K562 (cell line): Measurements from ENCODE around the gene CBFA2T3. TPM values are rescaled to one million over a fixed set of nuclear protein-coding genes. Genes with fewer than 3 reads are reported as not detected.

Experiments
- BRCA1 ChIP-seq, 2 experiments: fragments of 450-650 bp in 1 of 2; sonication (generic) in 1 of 2; formaldehyde crosslinking in 1 of 2; IDR thresholded peaks; 2 replicates each; pipeline versions ENCODE4 v1.5.0 to v1.6.1; 2017 to 2020; ENCODE audit warnings: mild to moderate bottlenecking in 1 of 2, missing genetic modification reagents in 1 of 2
- E2F1 ChIP-seq: sonication (generic); formaldehyde crosslinking; IDR thresholded peaks from 2 replicates; pipeline ENCODE4 v1.8.1; 2023; ENCODE audit warnings: mild to moderate bottlenecking, missing genetic modification reagents, moderate library complexity
- FOXJ2 ChIP-seq: fragments of 200-800 bp; sonication (Bioruptor generic); IDR thresholded peaks from 2 replicates; pipeline ENCODE4 v1.6.1; 2016; ENCODE audit warnings: missing genetic modification characterization, missing compliant biosample characterization
- HNRNPUL1 ChIP-seq: fragments of 200-400 bp; formaldehyde crosslinking; IDR thresholded peaks from 2 replicates; pipeline ENCODE4 v1.6.1; 2017; ENCODE audit warnings: low read length
- ID3 ChIP-seq, 2 experiments: fragments of 250-450 bp in 1 of 2; fragments of 450-650 bp in 1 of 2; sonication (Bioruptor Pico) in 1 of 2; IDR thresholded peaks; 2 replicates each; pipeline versions ENCODE4 v1.6.1 to v1.8.0; 2016 to 2021; ENCODE audit warnings: mild to moderate bottlenecking in 2 of 2, moderate library complexity in 2 of 2, missing compliant biosample characterization in 1 of 2, missing genetic modification characterization in 1 of 2
- KAT7 ChIP-seq: sonication (generic); formaldehyde crosslinking; IDR thresholded peaks from 2 replicates; pipeline ENCODE4 v1.8.0; 2022; ENCODE audit warnings: missing genetic modification reagents, mild to moderate bottlenecking, borderline replicate concordance
- MNT ChIP-seq, 2 experiments: fragments of 450-650 bp; conservative IDR thresholded peaks; 2 replicates each; pipeline ENCODE4 v1.6.1; 2017; ENCODE audit warnings: mild to moderate bottlenecking in 2 of 2, moderate library complexity in 2 of 2
- MTA3 ChIP-seq: fragments of 450-650 bp; formaldehyde crosslinking; IDR thresholded peaks from 2 replicates; pipeline ENCODE4 v1.6.1; 2017; ENCODE audit warnings: mild to moderate bottlenecking, borderline replicate concordance
- NONO ChIP-seq, 2 experiments: fragments of 200-400 bp in 1 of 2; fragments of 450-650 bp in 1 of 2; formaldehyde crosslinking in 1 of 2; IDR thresholded peaks; 2 replicates each; pipeline ENCODE4 v1.6.1; 2017; ENCODE audit warnings: low read depth in 2 of 2, mild to moderate bottlenecking in 2 of 2, moderate library complexity in 2 of 2, low read length in 1 of 2
- PCBP2 ChIP-seq: fragments of 200-400 bp; formaldehyde crosslinking; IDR thresholded peaks from 2 replicates; pipeline ENCODE4 v1.6.1; 2018; ENCODE audit warnings: low read length, low read depth, mild to moderate bottlenecking, moderate library complexity; ENCODE audit not compliant: poor library complexity, severe bottlenecking
- PHF21A ChIP-seq: fragments of 450-650 bp; IDR thresholded peaks from 2 replicates; pipeline ENCODE4 v1.6.1; 2017; ENCODE audit warnings: low read depth, borderline replicate concordance
- PTTG1 ChIP-seq: fragments of 450-650 bp; IDR thresholded peaks from 2 replicates; pipeline ENCODE4 v1.6.1; 2016; ENCODE audit warnings: low read depth, mild to moderate bottlenecking, missing genetic modification characterization, missing compliant biosample characterization
- RAD21 ChIP-seq, 2 experiments: fragments of 250-450 bp in 1 of 2; fragments of 450-650 bp in 1 of 2; sonication (Bioruptor Pico) in 1 of 2; formaldehyde crosslinking in 1 of 2; IDR thresholded peaks in 1 of 2; conservative IDR thresholded peaks in 1 of 2; 2 replicates each; pipeline versions ENCODE4 v1.4.0 to v1.8.0; 2020 to 2022; ENCODE audit warnings: mild to moderate bottlenecking in 2 of 2, moderate library complexity in 1 of 2
- RB1 ChIP-seq: fragments of 450-650 bp; IDR thresholded peaks from 2 replicates; pipeline ENCODE4 v1.6.1; 2017; ENCODE audit warnings: low read depth, mild to moderate bottlenecking
- RBFOX2 ChIP-seq: fragments of 200-400 bp; formaldehyde crosslinking; IDR thresholded peaks from 2 replicates; pipeline ENCODE4 v1.6.1; 2017; ENCODE audit warnings: low read depth, mild to moderate bottlenecking, low read length, moderate library complexity
- RUNX1 ChIP-seq: sonication (generic); IDR thresholded peaks from 2 replicates; pipeline ENCODE4 v1.6.1; 2016; ENCODE audit warnings: antibody characterized with exemption, low read depth
- SMARCB1 ChIP-seq: IDR thresholded peaks from 2 replicates; pipeline ENCODE4 v1.6.1; 2011; ENCODE audit warnings: improper control_type of control experiment, low read depth; ENCODE audit not compliant: insufficient read length
- USF1 ChIP-seq: sonication (generic); formaldehyde crosslinking; IDR thresholded peaks from 2 replicates; pipeline ENCODE4 v1.9.0; 2022; ENCODE audit warnings: mild to moderate bottlenecking, missing genetic modification reagents
- ZNF124 ChIP-seq: sonication (generic); formaldehyde crosslinking; IDR thresholded peaks from 2 replicates; pipeline ENCODE4 v1.8.1; 2022; ENCODE audit warnings: missing genetic modification reagents
- ZNF511 ChIP-seq: sonication (generic); formaldehyde crosslinking; IDR thresholded peaks from 2 replicates; pipeline ENCODE4 v1.8.0; 2022; ENCODE audit warnings: mild to moderate bottlenecking, missing genetic modification reagents
- ZNF77 ChIP-seq: fragments of 250-450 bp; sonication (Bioruptor Pico); IDR thresholded peaks from 2 replicates; pipeline ENCODE4 v1.5.0; 2020
- polyA plus RNA-seq, 8 experiments: library from polyadenylated mRNA; depleted of rRNA in 4 of 8; stranded (reverse) in 5 of 8; unstranded in 3 of 8; fragments of >200 nt; fragmentation: Nextera tagmentation in 2 of 8; fragmentation: Illumina TruSeq in 1 of 8; extraction: Ambion mirVana in 2 of 8; extraction: Trizol in 1 of 8; gene quantifications; 2 replicates each; pipeline versions ENCODE4 v1.2.1 to v1.2.3, GENCODE V29; 2011 to 2014; ENCODE audit warnings: inconsistent platforms in 1 of 8, missing spikeins in 1 of 8
- total RNA-seq, 7 experiments: library from RNA; depleted of rRNA in 6 of 7; stranded (reverse); fragments of >200 nt in 6 of 7; fragmentation: Illumina TruSeq in 2 of 7; extraction: Trizol in 2 of 7; gene quantifications; 2 replicates each; pipeline versions ENCODE4 v1.2.1 to v1.2.3, GENCODE V29; 2011 to 2021; ENCODE audit warnings: low replicate concordance in 1 of 7

The CBFA2T3 gene
- total and polyA plus RNA-seq, 9 of the 15 experiments (the other 6 are each of a cell fraction or from before 2014, with no cell fraction given): 2.3 to 145 (median 6.7) TPM

GRCh38 chr16:89020068-89020924 lies 43.3 kb upstream of the CBFA2T3 start (continued):
- TF ChIP-seq ZNF511 (CRISPR knock-in tag): peak; percentile 19; the same call in 1 of the 2 replicates
- no peak for TF ChIP-seq PHF21A
- no peak for TF ChIP-seq PCBP2
- no peak for TF ChIP-seq SMARCB1
- no peak for TF ChIP-seq ZNF124 (CRISPR knock-in tag)
- TF ChIP-seq RB1: no peak; the same call in 1 of the 2 replicates
- TF ChIP-seq ZNF77 (CRISPR knock-in tag): no peak
- TF ChIP-seq MTA3: 0 out of 2 replicates have a peak, but pooled peaks have one; percentile 64
- TF ChIP-seq PTTG1: no peak
- TF ChIP-seq USF1 (CRISPR knock-in tag): no peak; the same call in none of the 2 replicates
- no peak for TF ChIP-seq KAT7 (CRISPR knock-in tag)
- TF ChIP-seq RUNX1: no peak
- no peak for TF ChIP-seq NONO (IDR thresholded peaks at IDR 0.05; ENCODE audit: low read depth in 2 of 2, low read length in 1 of 2)
- TF ChIP-seq ID3 (CRISPR knock-in tag; IDR thresholded peaks at IDR 0.05): no peak
- no peak for TF ChIP-seq ID3 (tag; IDR thresholded peaks at IDR 0.05)
- TF ChIP-seq FOXJ2 (tag): no peak
- TF ChIP-seq BRCA1 (IDR thresholded peaks at IDR 0.05): no peak
- TF ChIP-seq BRCA1 (CRISPR knock-in tag; IDR thresholded peaks at IDR 0.05): no peak
- TF ChIP-seq RBFOX2: peak; percentile 59
- TF ChIP-seq RAD21 (CRISPR knock-in tag; conservative IDR thresholded peaks at IDR 0.05 in 1 of 2, IDR thresholded peaks at IDR 0.05 in 1 of 2): 0 out of 4 replicates have a peak, but pooled peaks of 1 of the 2 experiments have one; percentile 18
- TF ChIP-seq MNT (conservative IDR thresholded peaks at IDR 0.05): peak; percentile 54 to 63; a peak in 3 of 4 replicates
- no peak for TF ChIP-seq E2F1 (CRISPR knock-in tag)
- TF ChIP-seq HNRNPUL1: no peak
